HG03045 (cell line): ENCODE measurements around the gene ABHD17C.

Experiments used
- ATAC-seq: cut with Tn5 transposase; IDR thresholded peaks from one replicate; pipeline ENCODE4 v1.9.1; 2021; ENCODE audit warnings: mild to moderate bottlenecking, moderate library complexity; ENCODE audit not compliant: unreplicated experiment

Gene ABHD17C

DNA sequence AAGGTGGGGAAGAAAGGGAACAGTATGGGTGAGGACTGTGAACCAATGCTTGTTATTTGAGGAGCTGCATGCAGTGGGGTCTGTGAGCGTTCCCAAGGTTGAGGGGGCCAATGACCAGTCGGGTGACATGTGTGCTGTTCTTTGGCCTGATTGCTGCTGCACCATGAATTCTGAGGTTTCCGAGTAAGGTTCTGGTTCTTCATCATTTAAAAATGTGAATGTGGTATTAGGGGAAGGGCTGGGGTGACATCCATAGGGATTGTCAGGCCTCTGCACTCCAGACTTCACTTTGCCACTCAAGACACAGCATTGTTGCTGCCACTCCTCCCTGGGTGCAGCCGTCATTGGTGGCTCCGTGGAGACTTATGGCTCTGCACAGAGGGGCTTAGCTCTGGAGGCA is 32.5 kb downstream of the ABHD17C start:
- no peak for ATAC-seq

DNA sequence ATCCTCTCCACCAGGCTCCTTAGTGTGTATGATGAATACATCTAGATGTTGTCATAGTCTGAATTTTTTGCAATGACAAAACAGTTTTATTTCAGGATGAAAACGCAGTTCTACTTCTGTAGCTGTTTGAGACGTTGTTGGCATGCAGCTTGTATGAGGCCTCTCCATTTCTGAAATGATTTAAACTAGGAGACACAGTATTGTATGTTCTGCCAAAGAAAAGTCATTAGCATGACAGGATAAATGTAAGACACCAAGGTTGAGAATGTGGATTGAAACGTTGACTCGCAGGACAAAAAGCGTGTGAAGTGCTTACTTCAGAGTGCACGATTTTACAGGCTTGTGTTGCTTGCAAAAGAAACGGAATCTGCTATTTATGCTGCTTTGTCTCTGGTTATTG is 35.3 kb downstream of the ABHD17C start:
- ATAC-seq = no peak

DNA sequence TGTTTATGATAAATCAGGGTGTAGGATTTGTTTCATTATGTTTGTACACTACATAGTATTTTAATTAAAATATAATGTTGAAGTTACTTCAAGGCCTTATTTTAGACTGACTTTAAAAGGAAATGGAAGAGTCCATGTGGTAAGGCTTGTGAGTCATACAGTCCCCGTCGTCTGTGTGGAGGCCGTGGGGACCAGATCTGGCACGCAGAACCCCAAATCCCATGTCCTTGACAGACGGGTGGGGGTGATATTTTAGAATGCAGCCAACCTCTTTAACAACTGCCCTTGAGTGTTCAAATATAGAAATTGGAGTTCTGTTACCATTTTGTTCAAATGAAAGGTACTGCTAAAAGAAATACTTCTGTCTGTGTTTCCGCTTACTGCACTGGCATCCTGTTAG is 35.8 kb downstream of the ABHD17C start:
- no peak for ATAC-seq

DNA sequence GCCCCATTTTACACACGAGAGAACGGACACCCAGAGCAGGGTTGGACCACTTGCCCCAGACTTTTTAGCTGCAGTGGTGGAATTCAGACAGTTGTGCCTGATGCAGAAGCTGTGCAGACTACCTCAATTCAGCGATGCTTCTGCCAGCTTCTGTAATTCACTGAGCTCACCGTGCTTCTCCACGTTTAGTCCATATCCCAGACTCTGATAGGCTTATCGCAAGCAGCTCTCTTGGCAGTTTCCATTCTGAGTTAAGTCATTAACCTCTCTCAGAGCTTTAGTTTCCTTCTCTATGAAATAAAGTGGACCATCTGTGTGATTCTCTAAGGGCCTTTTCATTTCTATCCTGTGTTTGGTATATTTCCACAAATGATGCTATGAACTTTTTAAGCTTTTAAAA is 37.1 kb downstream of the ABHD17C start:
- ATAC-seq = no peak

DNA sequence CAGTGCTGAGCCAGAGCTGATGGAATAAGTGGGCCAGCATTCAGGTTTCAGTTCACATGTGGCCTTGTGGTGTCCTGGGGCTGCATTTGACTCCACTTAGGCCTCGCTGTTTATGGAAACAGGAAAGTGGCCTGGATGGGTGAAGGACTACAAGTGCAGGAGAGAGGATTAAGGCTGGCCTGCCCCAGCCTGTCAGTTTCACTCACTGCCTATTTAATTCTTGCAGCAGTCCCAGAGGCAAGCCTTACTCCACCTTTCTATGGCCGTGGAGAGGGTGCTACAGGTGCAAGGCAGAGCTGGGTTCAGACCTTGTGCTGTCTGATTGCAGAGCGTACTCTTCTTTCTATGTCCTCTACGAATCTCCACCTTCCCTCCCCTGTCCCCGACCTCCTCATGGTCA is 37.7 kb downstream of the ABHD17C start:
- ATAC-seq = no peak

DNA sequence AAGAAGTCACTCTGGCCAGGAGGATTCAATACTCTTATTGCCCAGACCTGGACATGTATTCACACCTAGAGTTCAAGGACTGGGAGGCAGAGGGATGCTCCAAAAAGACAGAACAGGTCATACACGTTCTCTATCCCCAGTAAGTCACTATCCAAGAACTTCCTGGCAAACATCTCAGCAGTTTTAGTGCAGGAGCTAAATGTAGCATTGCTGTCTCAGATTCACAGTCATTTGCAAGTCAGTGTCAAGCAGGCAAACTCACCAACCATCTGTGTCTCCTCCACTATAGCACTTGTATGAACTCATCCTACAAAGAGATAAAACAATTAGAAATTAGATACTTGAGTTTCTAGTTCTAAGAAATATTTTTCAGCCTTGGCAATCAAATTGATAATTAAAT is 38.4 kb downstream of the ABHD17C start:
- no peak for ATAC-seq

DNA sequence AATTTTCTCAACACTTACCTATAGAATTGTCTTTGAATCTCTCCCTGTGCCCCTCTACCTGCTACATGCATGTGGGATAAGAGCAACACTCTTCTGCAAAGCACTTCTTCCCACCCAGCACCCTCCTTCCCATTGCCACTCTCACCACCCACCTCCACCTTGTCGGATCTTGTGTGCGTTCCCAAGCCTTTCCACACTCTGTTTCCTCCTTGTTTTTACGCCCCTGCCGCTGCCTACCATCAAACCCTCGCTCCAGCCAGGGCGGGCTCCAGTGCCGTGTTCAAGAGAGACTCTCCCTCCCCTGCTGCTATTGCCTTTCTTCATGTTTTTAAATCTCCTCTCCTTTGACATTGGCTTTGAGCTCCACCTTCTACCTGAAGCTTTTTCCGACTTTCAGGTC is 40.2 kb downstream of the ABHD17C start:
- ATAC-seq = no peak

DNA sequence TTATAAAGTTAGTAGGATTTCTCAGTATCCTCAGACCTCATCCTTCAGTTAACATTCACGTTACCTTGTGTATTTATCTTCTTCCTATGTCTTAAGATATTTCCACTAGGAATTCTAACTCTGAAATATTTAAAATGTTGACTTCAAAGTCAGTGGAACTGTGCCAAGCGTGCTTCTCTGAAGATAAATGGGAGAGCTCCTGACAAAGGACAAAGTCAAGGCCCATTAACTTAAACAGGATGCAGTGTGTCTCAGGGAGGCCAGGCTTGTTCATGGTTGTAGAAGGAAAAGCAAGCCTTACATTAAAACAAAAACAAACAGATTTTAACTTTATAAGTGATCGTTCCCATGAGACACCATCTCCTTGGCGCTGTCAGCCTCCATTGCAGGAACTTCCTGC is 41.5 kb downstream of the ABHD17C start:
- no peak for ATAC-seq

DNA sequence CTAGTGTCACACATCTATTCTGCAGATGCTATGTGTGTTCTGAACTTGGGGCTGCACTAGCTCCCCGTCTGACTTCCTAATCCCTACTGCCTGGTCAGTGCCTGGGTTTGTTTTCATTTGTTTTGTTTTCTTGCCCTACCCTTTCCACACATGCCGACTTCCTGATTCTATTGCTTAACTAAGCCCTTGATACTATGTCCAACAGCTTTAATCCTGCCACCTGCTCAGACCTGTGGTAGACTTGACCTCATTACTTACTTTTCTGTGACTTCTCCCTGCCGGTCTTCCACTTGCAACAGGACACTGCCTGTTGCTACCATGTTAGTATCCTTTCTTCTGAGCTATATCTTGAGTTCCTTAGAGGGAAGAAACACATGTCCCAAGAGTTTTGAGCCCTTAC is 44.8 kb downstream of the ABHD17C start:
- ATAC-seq = no peak

DNA sequence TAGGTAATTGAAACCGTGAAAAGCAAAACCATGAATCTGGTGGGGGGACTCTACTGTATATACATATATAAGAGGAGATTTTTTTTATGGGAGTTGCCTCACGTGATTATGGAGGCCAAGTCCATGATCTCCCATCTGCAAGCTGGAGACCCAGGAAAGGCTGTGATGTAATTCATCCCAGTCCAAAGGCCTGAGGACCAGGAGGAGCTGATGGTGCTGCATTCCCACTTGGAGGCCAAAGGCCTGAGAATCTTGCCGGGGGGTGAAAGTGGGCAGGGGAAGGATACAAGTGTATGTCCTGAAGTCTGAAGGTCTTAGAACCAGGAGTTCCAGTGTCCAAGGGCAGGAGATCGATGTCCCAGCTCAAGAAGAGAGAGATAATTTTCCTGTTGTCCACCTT is 47.0 kb downstream of the ABHD17C start:
- ATAC-seq = no peak

DNA sequence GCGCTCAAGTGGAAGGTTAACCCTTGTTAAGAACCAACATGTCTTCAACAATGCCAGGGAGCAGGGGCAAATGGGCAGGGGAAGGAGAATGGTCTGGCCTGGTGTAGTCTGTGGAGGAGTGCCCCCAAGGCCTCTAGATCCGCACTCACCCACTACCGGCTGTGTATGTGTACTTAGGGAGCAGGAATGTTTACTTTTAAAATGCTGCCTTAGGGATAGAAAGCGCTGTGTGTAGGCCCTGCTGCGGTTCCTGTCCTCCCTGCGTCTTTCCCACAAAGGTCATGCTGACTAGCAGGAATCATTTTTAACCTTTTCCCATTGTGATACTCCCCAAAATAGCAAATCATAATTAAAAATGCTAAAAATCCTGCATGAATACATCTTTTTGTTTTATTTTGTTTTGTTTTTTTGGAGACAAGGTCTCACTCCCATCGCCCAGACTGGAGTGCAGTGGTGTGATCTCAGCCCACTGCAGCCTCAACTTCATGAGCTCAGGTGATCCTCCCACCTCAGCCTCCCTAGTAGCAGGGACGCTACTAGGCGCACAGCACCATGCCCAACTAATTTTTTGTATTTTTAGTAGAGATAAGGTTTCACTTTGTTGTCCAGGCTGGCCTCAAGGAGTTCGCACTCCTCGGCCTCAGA is 48.2 kb downstream of the ABHD17C start:
- no peak for ATAC-seq

DNA sequence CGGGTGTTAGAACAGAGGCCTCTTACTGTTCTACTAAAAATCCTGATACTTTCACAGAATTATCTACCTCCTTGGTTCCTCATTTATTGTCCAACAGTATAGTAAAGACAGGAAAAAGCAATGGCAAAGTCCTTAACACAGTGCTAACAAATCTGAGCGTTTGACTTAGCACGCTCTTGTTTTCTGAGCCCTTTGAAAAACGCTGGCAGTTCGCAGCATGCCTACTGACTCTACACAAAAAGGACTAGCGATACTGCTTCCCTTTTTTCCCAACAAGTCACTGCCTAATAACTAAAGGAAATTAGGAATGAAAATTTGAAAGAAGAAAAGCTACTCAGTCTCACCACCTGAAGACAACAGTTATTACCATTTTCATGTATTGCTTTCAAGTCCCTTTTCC is 49.3 kb downstream of the ABHD17C start:
- no peak for ATAC-seq

DNA sequence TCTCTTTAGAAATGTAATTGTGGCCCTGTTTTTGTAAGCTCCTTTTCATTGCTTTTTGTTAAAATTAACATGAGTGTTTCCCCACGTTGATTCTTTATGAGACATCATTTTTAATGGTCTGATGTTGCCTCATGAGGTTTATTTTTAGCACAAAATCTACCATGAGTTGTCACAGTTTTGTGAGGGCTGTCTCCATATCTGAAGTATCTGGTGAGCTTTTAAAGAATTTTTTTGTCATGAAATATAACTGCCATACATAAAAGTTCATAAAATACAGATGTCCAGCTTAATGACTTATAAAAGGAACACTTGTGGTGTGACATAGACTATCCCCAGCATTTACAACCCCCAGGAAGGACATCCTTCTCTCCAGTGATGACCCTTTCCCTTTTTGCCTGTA is 49.7 kb downstream of the ABHD17C start:
- ATAC-seq = no peak

DNA sequence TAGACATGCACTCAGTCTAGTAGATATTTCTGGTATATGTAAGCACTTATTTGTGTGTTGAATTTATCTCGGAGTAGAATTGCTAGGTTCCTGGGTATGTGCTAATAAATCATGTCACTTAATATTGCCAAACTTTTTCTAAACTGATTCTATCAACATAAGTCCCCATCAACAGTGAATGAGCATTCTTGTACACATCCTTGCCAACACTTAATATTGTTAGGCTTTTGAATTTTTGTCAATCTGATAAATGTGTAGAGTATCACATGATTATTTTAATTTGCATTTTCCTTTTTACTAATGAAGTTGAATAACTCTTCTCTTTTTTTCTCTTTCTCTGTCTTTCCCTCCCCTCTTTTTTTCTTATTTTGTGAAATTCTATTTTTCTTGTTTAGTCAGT is 50.8 kb downstream of the ABHD17C start:
- no peak for ATAC-seq

DNA sequence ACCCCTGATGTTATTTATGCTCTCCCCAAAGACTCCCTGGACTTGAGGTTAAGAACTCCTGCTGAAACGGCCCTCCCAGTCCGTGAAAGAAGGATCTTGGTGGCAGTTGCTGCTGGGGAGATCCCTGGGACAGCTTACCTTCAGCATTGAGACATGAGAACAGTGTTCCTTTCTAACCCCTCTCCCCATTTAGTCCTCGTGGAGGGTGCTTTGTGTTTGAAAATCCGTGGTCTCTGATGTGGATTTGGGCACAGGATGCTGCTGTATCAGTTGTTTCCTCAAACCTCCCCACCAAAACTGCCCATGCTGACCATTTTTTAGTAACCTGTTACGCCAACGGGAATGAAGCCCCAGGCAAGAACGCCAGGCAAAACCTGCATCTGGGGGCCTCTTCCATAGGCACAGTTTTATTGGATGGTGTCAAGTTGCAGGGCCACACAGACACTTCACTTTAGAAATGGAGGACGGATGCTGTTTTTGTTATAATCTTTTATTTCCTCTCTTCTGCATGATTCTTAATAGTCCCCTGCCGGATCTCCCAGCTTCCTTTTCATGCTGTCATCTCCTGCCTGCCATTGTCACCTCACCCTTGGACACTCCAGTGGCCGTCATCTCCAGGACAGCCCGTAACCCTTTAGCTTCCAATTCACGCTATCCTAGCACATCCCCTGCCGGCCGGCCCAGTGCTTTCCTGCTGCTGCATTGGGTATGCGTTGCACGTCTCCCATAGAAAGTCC is 52.4 kb downstream of the ABHD17C start:
- no peak for ATAC-seq

DNA sequence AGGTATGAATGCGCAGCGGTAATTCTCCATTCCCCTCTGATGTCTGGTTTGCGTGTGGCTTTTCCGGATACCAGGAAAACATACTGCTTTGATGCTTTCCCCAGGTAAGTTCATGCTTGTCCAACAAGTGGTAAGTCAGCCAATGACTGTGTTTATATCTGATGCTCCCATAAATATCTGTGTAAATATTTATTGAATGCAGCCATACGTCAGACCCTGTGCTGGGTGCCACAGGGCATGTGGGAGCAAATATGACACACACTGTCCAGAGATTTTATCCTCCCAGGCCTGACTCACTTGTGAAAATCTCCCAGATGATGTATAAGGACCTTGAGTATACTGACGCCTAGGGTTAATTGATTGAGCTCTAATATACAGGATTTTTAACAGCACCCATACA is 54.5 kb downstream of the ABHD17C start:
- ATAC-seq = no peak

DNA sequence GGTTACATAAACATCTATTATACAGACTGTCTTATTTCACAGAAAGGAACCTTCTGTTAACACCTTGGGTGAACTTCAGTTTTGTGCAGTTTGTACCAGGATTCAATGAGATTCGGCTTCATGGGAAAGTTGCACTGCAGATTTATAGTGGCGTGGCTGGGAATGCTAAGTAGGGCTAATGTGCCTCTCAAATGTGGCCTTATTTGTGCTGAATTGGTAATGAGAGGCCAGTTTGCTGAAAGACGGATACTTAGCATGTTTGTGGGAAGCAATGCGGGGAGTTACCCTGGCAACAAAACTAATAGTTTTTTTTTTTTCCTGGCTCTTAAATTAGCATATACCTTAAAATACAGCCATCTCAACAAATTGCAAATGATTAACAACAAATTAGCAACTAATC is 55.5 kb downstream of the ABHD17C start:
- ATAC-seq = no peak

DNA sequence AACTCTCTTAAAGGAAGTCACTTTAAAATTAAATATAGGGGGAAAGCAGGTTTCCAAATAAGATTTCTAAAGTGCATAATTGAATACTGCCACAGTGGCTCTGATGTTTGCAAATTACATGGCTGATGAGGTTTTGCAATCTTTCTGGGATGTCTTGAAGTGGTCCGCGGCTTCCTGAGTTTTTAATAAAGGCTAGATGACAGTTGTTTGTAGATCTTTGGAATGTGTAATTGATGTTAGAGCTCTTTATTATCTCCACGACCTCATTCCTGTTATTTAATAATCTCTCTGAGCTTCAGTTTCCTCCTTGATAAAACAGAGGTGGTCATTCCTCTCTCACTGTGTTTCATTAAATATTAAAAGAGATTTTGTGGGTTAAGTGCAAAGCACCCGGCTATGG is 57.1 kb downstream of the ABHD17C start:
- ATAC-seq = no peak

DNA sequence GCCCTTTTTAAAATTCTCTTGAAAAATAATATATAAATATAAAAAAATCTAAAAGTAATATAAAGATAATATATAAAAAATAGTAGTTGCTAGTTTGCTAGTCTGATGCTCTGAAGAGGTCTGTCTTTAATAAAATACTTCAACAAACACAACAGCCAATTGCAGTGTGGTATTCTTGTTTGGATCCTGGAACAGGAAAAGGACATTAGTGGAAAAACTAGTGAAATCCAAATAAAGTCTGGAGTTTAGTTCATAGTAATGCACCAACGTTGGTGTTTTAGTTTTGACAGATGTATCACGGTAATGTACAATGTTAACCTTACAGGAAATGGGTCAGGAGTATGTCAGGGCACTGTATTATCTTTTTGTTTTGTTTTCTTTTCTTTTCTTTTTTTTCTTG is 58.1 kb downstream of the ABHD17C start:
- ATAC-seq = no peak

DNA sequence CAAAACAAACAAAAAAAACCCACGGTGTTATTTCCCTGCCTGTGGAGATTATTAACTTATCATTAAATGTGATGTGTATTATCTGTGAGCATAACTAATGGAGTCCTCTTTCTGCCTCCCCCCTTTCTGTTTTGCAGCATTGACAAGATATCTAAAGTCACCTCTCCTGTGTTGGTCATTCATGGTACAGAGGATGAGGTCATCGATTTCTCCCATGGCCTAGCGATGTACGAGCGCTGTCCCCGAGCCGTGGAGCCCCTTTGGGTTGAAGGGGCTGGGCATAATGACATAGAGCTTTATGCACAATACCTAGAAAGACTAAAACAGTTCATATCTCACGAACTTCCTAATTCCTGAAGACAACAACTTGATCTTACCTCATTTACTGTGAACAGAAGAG is 58.9 kb downstream of the ABHD17C start:
- no peak for ATAC-seq

DNA sequence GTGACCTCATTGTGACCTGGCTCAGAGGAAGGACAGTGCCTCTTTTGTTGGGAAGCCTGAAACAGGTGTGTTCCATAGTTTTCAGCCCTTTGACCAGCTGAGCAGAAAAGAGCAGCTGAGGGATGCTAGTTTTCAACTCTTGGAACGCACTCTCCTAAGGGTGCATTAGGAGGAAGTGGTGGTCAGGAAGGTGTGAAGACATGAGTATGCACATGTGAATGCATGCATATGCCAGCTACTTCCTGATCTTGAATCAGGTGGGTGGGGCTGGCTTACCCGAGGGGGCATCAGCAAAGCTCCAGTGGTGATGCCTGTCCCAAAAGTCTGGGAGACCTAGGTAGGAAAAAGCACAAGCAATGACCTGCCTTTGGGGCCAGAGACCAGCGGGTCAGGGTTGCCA is 60.8 kb downstream of the ABHD17C start:
- no peak for ATAC-seq

DNA sequence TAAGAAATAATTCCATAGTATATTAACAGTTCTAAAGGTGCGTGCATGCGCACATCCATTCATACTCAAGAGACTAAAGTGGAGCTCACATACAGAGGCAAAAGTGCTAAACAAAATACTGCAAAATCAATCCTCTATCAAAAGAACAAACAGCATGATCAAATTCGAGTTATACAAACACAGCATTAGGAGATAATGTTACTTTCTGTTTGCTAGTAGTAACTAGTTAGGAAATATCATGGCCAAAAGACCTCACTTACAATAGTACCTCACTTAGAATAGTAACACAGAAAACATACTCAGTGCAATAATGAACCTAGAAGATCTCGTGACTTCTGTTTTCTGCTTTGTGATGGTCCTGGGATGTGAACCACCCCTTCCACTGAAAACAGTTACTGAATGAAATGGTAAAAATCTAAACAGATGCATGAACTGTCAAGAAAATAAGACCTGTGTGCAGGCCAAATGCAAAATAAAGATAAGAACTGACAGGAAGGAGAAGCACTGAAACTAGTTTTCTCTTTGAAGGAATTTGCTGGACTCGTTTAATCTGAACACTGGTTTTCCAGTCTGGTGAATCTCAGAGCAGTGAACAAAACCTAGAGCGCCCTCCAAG is 63.1 kb downstream of the ABHD17C start:
- ATAC-seq = no peak

DNA sequence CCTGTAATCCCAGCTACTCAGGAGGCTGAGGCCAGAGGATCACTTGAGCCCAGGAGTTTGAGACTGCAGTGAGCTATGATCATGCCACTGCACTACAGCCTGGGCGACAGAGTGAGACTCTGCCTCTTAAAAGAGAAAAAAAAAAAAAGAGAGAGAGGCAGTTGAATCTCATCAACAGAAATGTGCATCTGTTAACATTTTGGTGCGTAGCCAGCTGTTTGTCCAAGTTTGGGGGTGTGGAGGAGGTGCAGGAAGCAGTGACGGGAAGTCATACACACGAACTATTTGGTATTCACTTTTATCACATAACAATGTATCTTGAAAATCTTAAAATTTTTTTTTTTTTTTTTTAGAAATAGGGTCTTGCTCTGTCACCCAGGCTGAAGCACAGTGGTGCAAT is 65.8 kb downstream of the ABHD17C start:
- no peak for ATAC-seq
